HepG2 (cell line): ENCODE data around the gene MIS18A. TPM values are rescaled to one million over a fixed set of nuclear protein-coding genes. Genes with fewer than 3 reads are reported as not detected.

Experiments used
- AGO1 ChIP-seq: fragments of 200-400 bp; formaldehyde crosslinking; IDR thresholded peaks from 2 replicates; pipeline ENCODE4 v1.6.1; 2017; ENCODE audit warnings: mild to moderate bottlenecking, low read depth, low read length, moderate library complexity; ENCODE audit not compliant: poor library complexity, severe bottlenecking
- BCL6 ChIP-seq: IDR thresholded peaks from 2 replicates; pipeline ENCODE4 v1.6.1; 2016; ENCODE audit warnings: missing genetic modification reagents, missing compliant biosample characterization
- CEBPZ ChIP-seq: IDR thresholded peaks from 2 replicates; pipeline ENCODE4 v1.6.1; 2012; ENCODE audit warnings: low read length, improper control_type of control experiment
- CHD4 ChIP-seq: fragments of 200-600 bp; sonication (generic); IDR thresholded peaks from 2 replicates; pipeline ENCODE4 v1.7.0; 2017; ENCODE audit warnings: mild to moderate bottlenecking, low read length, borderline replicate concordance
- E2F2 ChIP-seq: sonication (generic); formaldehyde crosslinking; IDR thresholded peaks from 2 replicates; pipeline ENCODE4 v1.4.0; 2020; ENCODE audit warnings: missing genetic modification reagents, borderline replicate concordance
- KAT8 ChIP-seq: IDR thresholded peaks from 2 replicates; pipeline ENCODE4 v1.6.1; 2016; ENCODE audit warnings: missing genetic modification reagents, missing compliant biosample characterization
- MAFG ChIP-seq: sonication (generic); formaldehyde crosslinking; IDR thresholded peaks from 2 replicates; pipeline ENCODE4 v1.5.1; 2020; ENCODE audit warnings: mild to moderate bottlenecking, missing genetic modification reagents
- NCOR1 ChIP-seq: fragments of 200-600 bp; sonication (generic); IDR thresholded peaks from 2 replicates; pipeline ENCODE4 v1.7.0; 2017; ENCODE audit warnings: antibody characterized with exemption, low read length, borderline replicate concordance
- NFYB ChIP-seq: sonication (generic); formaldehyde crosslinking; IDR thresholded peaks from 2 replicates; pipeline ENCODE4 v1.4.0; 2020; ENCODE audit warnings: missing genetic modification reagents
- PCBP1 ChIP-seq: fragments of 200-400 bp; formaldehyde crosslinking; IDR thresholded peaks from 2 replicates; pipeline ENCODE4 v1.6.1; 2017; ENCODE audit warnings: mild to moderate bottlenecking, low read depth, low read length, borderline replicate concordance
- RFXAP ChIP-seq: sonication (generic); formaldehyde crosslinking; IDR thresholded peaks from 2 replicates; pipeline ENCODE4 v1.4.0; 2020; ENCODE audit warnings: missing genetic modification reagents, borderline replicate concordance
- TIGD3 ChIP-seq: sonication (generic); formaldehyde crosslinking; IDR thresholded peaks from 2 replicates; pipeline ENCODE4 v1.5.1; 2020; ENCODE audit warnings: mild to moderate bottlenecking, missing genetic modification reagents, borderline replicate concordance
- ZNF143 ChIP-seq: sonication (generic); formaldehyde crosslinking; IDR thresholded peaks from 2 replicates; pipeline ENCODE4 v1.4.0; 2020; ENCODE audit warnings: missing genetic modification reagents
- ZNF256 ChIP-seq: sonication (generic); formaldehyde crosslinking; conservative IDR thresholded peaks from 2 replicates; pipeline ENCODE4 v1.4.0; 2020; ENCODE audit warnings: missing genetic modification reagents
- ZNF333 ChIP-seq: sonication (generic); formaldehyde crosslinking; IDR thresholded peaks from 2 replicates; pipeline ENCODE4 v1.4.0; 2020; ENCODE audit warnings: mild to moderate bottlenecking, missing genetic modification reagents, borderline replicate concordance
- ZNF790 ChIP-seq: sonication (generic); formaldehyde crosslinking; IDR thresholded peaks from 2 replicates; pipeline ENCODE4 v1.8.0; 2022; ENCODE audit warnings: missing genetic modification reagents, mild to moderate bottlenecking, borderline replicate concordance
- ZSCAN9 ChIP-seq: IDR thresholded peaks from 2 replicates; pipeline ENCODE4 v1.6.1; 2016; ENCODE audit warnings: borderline replicate concordance
- polyA plus RNA-seq, 8 experiments: library from polyadenylated mRNA; depleted of rRNA in 3 of 8; stranded (reverse) in 7 of 8; unstranded in 1 of 8; fragments of >200 nt; fragmentation: Illumina TruSeq in 4 of 8; extraction: Trizol in 4 of 8; gene quantifications; 2 replicates each; pipeline versions ENCODE4 v1.2.1 to v1.2.3, GENCODE V29; 2011 to 2016; ENCODE audit warnings: low read depth in 4 of 8, missing spikeins in 1 of 8, mixed read lengths in 1 of 8; ENCODE audit not compliant: insufficient read depth in 1 of 8
- total RNA-seq, 5 experiments: library from RNA; depleted of rRNA; stranded (reverse); fragments of >200 nt; fragmentation: Illumina TruSeq; extraction: Trizol; gene quantifications; 2 replicates each; pipeline ENCODE4 v1.2.3, GENCODE V29; 2016; ENCODE audit warnings: low read depth in 1 of 5
- TF ChIP-seq, protein P1 (sequence below): sonication (generic); formaldehyde crosslinking; IDR thresholded peaks from 2 replicates; pipeline ENCODE4 v1.8.1; 2023; ENCODE audit warnings: mild to moderate bottlenecking, missing genetic modification reagents, borderline replicate concordance
- TF ChIP-seq, protein P2 (sequence below): sonication (generic); formaldehyde crosslinking; IDR thresholded peaks from 2 replicates; pipeline ENCODE4 v1.9.0; 2021; ENCODE audit warnings: missing genetic modification reagents, mild to moderate bottlenecking, borderline replicate concordance

MIS18A gene
- total and polyA plus RNA-seq, 2 of the 13 experiments (the other 11 are each of a cell fraction or from before 2014, with no cell fraction given) = 11.2 to 41.4 TPM

DNA sequence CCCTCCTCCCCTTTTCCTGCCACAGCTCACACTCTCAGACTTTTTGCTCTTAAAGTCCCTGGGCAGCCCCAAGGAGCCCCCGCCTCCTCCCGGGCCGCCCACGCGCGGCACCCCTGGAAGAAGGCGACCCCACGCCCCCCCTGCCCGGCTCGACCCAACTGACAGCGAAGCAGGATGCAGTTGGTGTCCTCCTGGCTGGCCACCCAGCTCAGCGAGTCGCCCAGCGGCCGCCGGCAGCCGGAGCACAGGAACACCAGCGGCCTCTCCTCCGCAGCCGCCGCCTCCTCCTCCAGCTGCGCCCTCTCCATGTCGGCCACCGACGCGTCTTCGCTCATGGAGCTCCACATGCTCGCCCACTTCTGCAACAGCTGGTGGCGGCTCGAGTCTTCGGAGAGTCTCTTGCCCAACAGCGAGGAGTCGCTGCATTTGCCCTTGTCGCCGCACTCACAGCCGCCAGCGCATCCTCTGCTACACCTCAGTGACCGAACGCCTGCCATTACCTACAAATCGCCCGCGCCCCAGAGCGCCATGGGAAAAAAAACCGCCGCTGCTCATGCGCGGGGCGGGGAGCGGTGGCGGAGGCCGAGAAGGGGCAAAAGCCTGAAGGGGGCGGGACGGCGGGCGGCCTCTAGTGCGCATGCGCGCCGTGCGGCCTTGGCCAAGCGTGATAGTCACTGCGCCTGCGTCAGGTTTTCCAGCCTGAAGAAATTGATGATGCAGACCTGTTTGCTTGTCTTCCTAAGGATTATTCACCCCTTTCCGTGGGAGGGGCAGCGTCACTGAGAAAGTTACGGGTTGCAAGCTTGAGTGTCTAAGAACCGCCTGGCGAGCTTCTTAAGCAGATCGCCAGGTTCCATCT lies at the start of gene MIS18A (continued):
- TF ChIP-seq E2F2 (CRISPR knock-in tag) (no peak), ZNF790 (peak; percentile 71; the same call in 1 of the 2 replicates), ZSCAN9 (CRISPR knock-in tag) (no peak), MAFG (CRISPR knock-in tag) (no peak), RFXAP (CRISPR knock-in tag) (no peak), PCBP1 (no peak), NCOR1 (no peak), AGO1 (peak; percentile 44), ZNF143 (CRISPR knock-in tag) (peak; percentile 92), ZNF256 (CRISPR knock-in tag) (no peak), ZNF333 (CRISPR knock-in tag) (0 out of 2 replicates have a peak, but pooled peaks have one; percentile 79), TIGD3 (CRISPR knock-in tag) (no peak), CEBPZ (no peak), KAT8 (peak; percentile 92), CHD4 (no peak), NFYB (CRISPR knock-in tag) (no peak), BCL6 (CRISPR knock-in tag) (no peak)
- TF ChIP-seq, protein P1, sequence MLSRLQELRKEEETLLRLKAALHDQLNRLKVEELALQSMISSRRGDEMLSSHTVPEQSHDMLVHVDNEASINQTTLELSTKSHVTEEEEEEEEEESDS (CRISPR knock-in tag) = no peak
- TF ChIP-seq, protein P2, sequence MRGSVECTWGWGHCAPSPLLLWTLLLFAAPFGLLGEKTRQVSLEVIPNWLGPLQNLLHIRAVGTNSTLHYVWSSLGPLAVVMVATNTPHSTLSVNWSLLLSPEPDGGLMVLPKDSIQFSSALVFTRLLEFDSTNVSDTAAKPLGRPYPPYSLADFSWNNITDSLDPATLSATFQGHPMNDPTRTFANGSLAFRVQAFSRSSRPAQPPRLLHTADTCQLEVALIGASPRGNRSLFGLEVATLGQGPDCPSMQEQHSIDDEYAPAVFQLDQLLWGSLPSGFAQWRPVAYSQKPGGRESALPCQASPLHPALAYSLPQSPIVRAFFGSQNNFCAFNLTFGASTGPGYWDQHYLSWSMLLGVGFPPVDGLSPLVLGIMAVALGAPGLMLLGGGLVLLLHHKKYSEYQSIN (CRISPR knock-in tag) = no peak
